NCI-H146 treated with DMSO at 0.1 percent for 48 hours (cell line): ENCODE data around the gene TRIM71.
"Not testable (repeated sequence)": the region's sequence is repeated elsewhere in the genome, so short reads cannot be mapped to it uniquely, and the experiment has no call there.

Experiments
- DNase-seq: peaks from one replicate; lab custom pipeline; 2025; ENCODE audit not compliant: unreplicated experiment; lab: John Stamatoyannopoulos, UW

The TRIM71 gene

GRCh38 chr3:32922078-32922477, 104.3 kb downstream of the TRIM71 start:
- DNase-seq, result no peak

DNA sequence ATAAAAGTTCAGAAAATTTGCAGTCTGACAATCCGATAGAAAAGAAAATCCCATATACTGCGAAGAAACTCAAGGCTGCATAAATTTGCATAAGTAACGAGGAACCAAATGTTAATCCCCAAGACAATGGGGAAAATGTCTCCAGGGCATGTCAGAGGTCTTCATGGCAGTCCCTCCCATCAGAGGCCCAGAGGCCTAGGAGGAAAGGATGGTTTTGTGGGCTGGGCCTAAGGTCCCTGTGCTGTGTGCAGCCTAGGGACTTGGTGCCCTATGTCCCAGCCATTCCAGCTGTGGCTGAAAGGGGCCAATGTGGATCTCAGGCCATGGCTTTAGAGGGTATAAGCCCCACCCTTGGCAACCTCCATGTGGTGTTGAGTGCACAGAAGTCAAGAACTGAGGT, 112.4 kb downstream of the TRIM71 start:
- DNase-seq, result no peak

- not testable (repeated sequence) for DNase-seq
These were observed 113.5 kb downstream of the TRIM71 start for GRCh38 chr3:32931273-32931672.

DNA sequence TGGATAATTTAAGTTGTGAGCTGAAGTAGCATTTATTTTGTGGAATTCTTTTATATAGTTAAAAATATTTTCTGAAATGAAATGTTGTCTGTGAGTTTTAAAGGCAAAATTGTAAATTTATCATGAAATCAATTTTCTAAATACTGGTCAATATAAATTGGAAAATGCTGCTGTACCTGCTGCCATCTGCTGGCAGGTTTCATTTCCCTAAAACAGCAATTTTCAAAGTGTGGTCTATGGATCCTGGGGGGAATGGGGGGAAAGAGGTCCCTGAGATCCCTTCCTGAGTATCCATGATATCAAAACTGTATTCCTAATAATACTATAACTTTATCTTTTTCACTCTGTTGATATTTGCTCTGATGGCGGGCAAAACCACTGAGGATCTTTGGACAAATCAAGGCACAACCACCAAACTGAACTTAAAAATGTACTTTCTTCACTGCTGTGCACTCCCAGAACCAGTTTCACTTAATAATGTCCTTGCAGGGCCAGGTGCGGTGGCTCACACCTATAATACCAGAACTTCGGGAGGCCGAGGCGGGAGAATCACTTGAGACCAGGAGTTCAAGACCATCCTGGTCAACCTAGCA, 116.4 kb downstream of the TRIM71 start:
- peak; percentile 3 for DNase-seq

DNA sequence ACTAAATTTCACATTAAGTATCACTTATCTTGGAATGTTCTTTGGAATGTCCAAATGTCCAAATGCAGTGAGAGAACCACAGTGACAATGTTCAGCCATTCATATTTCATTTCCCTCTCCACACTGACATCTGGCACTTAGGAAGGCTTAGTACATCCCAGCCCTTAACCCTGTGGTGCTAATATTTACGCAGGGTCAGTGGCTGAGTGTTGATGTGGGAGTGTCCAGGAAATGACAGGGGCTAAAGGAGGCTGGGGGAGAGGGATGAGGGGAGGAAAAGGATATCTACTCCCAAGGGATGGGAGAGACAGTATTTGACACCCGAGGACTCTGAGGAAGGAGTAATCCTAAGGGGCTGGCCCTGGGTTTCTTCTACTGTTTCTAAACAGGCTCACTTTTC, 119.5 kb downstream of the TRIM71 start:
- DNase-seq, result no peak

GRCh38 chr3:32939531-32940284, 121.9 kb downstream of the TRIM71 start:
- not testable (repeated sequence) for DNase-seq

DNA sequence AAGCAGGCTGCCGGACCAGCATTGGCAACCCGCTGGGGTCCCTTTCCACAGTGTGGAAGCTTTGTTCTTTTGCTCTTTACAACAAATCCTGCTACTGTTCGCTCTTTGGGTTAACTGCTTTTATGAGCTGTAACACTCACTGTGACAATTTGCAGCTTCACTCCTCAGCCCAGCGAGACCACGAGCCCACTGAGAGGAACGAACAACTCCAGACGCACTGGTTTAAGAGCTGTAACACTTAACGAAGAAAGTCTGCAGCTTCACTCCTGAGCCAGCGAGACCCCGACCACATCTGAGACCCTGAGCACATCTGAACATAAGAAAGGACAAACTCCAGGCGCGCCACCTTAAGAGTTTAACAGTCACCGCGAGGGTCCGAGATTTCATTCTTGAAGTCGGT, 122.9 kb downstream of the TRIM71 start:
- DNase-seq, result no peak

DNA sequence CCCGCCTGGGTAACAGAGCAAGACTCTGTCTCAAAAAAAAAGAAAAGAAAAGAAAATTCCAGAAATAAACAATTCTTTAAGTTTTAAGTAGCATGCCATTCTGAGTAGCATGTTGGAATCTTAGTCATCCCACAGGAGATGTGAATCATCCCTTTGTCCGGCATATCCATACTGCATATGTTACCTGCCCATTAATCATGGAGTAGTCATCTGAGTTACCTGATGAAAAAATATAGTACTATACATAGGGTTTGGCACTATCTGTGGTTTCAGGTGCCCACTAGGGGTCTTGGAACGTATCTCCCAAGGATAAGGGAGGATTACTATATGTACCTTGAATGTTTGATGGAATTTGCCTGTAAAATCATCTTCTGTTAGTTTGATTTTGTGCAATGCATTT, 127.3 kb downstream of the TRIM71 start:
- no peak for DNase-seq

DNA sequence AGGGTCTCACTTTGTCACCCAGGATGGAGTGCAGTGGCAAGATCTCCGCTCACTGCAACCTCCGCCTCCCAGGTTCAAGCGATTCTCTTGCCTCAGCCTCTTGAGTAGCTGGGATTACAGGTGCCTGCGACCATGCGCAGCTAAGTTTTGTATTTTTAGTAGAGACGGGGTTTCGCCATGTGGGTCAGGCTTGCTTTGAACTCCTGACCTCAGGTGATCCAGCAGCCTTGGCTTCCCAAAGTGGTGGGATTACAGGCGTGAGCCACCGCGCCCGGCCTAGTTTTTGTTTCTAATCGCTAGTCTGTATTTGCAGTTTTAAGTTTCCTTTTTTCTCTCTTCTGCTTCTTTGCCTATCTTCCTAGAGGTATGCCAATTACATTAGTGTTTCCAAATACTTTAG, 127.8 kb downstream of the TRIM71 start:
- DNase-seq, result not testable (repeated sequence)

DNA sequence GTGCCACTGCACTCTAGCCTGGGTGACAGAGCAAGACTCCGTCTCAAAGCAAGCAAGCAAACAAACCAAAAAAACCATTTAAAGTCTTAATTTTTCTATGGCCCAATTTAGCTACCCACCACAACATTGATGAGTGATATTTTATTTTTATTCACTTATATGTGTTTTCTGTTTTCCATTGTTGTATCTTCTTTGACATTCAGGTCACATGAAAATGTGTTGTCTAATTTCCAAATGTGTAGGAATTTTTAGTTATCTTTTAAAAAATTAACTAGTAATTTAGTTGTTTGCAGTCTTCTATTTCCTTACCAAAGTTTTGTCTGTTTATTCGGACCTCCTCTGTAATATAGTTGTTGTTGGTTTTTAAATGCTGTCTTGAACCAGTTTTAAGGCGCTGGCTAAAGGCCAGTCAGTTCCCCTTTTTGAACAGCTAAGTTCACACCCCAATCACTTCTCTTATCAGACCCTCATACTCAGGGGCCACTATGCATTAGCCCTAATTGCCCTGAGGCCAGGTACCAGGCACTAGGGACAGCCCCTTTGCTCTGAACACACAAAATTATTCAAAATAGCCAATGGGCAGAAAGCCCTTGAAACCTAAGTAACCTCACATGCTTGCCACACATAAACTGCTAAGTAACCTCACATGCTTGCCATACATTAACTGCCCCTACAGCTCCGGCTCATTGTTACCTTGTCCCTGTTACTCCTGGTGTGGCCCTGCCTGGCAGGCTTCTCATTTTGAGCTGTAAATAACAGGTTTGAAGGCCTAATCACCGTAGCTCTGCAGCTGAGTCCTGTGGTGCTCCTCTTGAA, 129.4 kb downstream of the TRIM71 start:
- DNase-seq, result no peak
